MM.1S (cell line): ENCODE measurements around the gene PIMREG.

Experiments used
- DNase-seq: peaks from one replicate; pipeline ENCODE4 v3.0.0-alpha.2; 2015
- H2AFZ ChIP-seq: fragments of 300-600 bp; sonication (generic); 2 replicates; pipeline ENCODE4 v1.6.0; 2016; ENCODE audit warnings: antibody characterized with exemption, low read length
- H3F3A ChIP-seq: fragments of 300-600 bp; sonication (generic); 2 replicates; pipeline ENCODE4 v1.6.1; 2016; ENCODE audit warnings: mild to moderate bottlenecking, antibody characterized with exemption, low read length, moderate library complexity, mixed read lengths; ENCODE audit not compliant: insufficient read depth
- H3K27ac ChIP-seq: fragments of 300-600 bp; sonication (generic); 2 replicates; pipeline ENCODE4 v1.5.1; 2016; ENCODE audit warnings: mild to moderate bottlenecking, low read length
- H3K27me3 ChIP-seq: fragments of 300-600 bp; sonication (generic); replicated peaks from 2 replicates; pipeline ENCODE4 v1.6.0; 2016; ENCODE audit warnings: low read length; ENCODE audit not compliant: insufficient read depth
- H3K36me3 ChIP-seq: fragments of 300-600 bp; sonication (generic); replicated peaks from 2 replicates; pipeline ENCODE4 v1.6.1; 2016; ENCODE audit warnings: mild to moderate bottlenecking, low read length, mixed read lengths; ENCODE audit not compliant: insufficient read depth
- H3K4me1 ChIP-seq: fragments of 300-600 bp; sonication (generic); 2 replicates; pipeline ENCODE4 v1.6.1; 2016; ENCODE audit warnings: low read length, mixed read lengths
- H3K4me2 ChIP-seq: fragments of 300-600 bp; sonication (generic); 2 replicates; pipeline ENCODE4 v1.6.0; 2016; ENCODE audit warnings: low read depth, low read length
- H3K4me3 ChIP-seq: fragments of 300-600 bp; sonication (generic); 2 replicates; pipeline ENCODE4 v1.5.1; 2016; ENCODE audit warnings: low read length, mixed read lengths
- H3K79me2 ChIP-seq: fragments of 300-600 bp; sonication (generic); 2 replicates; pipeline ENCODE4 v1.6.1; 2016; ENCODE audit warnings: mixed run types, low read length, mixed read lengths
- H3K9ac ChIP-seq: fragments of 300-600 bp; sonication (generic); 2 replicates; pipeline ENCODE4 v1.6.1; 2016; ENCODE audit warnings: low read length, mixed read lengths
- H3K9me2 ChIP-seq: fragments of 300-600 bp; sonication (generic); replicated peaks from 2 replicates; pipeline ENCODE4 v1.6.1; 2016; ENCODE audit warnings: mild to moderate bottlenecking, low read length, mixed read lengths; ENCODE audit not compliant: insufficient read depth
- H3K9me3 ChIP-seq: fragments of 300-600 bp; sonication (generic); replicated peaks from 2 replicates; pipeline ENCODE4 v1.6.1; 2016; ENCODE audit warnings: mild to moderate bottlenecking, low read length, mixed read lengths; ENCODE audit not compliant: insufficient read depth
- H4K20me1 ChIP-seq: fragments of 300-600 bp; sonication (generic); 2 replicates; pipeline ENCODE4 v1.6.1; 2016; ENCODE audit warnings: mild to moderate bottlenecking, low read length, moderate library complexity, mixed read lengths; ENCODE audit not compliant: insufficient read depth
- EZH2 ChIP-seq: fragments of 300-600 bp; sonication (generic); optimal IDR thresholded peaks from 2 replicates; pipeline ENCODE3; 2017; ENCODE audit warnings: low read depth, mild to moderate bottlenecking, antibody characterized with exemption, low read length, mixed read lengths
- EZH2phosphoT487 ChIP-seq: fragments of 300-600 bp; sonication (generic); IDR thresholded peaks from 2 replicates; pipeline ENCODE4 v1.6.1; 2018; ENCODE audit warnings: antibody characterized with exemption, low read length
- TF ChIP-seq, protein P1 (sequence below): fragments of 300-600 bp; sonication (generic); IDR thresholded peaks from 2 replicates; pipeline ENCODE4 v1.5.1; 2016; ENCODE audit warnings: antibody characterized with exemption, low read length, mixed read lengths

PIMREG gene

DNA sequence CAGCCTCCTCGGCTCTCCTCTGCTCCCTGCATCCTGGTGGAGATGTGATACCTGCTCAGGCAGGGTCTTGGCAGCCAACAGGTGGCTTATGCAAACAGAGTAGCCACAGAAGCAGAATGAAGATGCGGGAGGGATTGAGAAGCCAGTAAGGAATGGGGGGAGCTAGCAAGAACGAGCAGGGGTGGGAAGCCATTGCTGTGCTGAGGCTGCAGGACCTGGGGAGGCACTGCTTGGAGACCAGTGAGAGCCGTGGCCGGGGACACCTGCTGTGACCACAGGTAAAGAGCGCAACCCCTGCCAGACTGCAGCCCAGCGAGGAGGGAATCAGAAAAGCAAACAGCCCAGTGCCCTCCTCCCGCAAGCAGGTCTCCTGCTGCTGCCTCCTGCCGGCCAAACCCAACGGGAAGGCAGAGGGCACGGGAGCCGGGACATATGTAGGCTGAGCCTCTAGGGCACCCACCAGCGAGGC is 24.0 kb upstream of the PIMREG start:
- no peaks in the 10 kb centered on the region for H3F3A ChIP-seq
- no peak overlapping the region for H3K27ac ChIP-seq
- DNase-seq = peak; percentile 31
- H3K9me2 ChIP-seq = no peaks in the 10 kb centered on the region
- no peaks in the 10 kb centered on the region for H3K36me3 ChIP-seq
- H3K27me3 ChIP-seq = peaks cover 18% of the 10 kb centered on the region
- no peak overlapping the region for H3K4me3 ChIP-seq
- no peak overlapping the region for H3K9ac ChIP-seq
- no peaks in the 10 kb centered on the region for H3K79me2 ChIP-seq
- H3K9me3 ChIP-seq = no peaks in the 10 kb centered on the region
- 0 out of 2 replicates have a peak, but pooled peaks cover 7% of the 10 kb centered on the region for H3K4me1 ChIP-seq
- no peaks in the 10 kb centered on the region for H4K20me1 ChIP-seq
- no peak overlapping the region for H2AFZ ChIP-seq
- H3K4me2 ChIP-seq = 0 out of 2 replicates have a peak overlapping the region, but pooled peaks have one; percentile 16
- TF ChIP-seq, protein P1, sequence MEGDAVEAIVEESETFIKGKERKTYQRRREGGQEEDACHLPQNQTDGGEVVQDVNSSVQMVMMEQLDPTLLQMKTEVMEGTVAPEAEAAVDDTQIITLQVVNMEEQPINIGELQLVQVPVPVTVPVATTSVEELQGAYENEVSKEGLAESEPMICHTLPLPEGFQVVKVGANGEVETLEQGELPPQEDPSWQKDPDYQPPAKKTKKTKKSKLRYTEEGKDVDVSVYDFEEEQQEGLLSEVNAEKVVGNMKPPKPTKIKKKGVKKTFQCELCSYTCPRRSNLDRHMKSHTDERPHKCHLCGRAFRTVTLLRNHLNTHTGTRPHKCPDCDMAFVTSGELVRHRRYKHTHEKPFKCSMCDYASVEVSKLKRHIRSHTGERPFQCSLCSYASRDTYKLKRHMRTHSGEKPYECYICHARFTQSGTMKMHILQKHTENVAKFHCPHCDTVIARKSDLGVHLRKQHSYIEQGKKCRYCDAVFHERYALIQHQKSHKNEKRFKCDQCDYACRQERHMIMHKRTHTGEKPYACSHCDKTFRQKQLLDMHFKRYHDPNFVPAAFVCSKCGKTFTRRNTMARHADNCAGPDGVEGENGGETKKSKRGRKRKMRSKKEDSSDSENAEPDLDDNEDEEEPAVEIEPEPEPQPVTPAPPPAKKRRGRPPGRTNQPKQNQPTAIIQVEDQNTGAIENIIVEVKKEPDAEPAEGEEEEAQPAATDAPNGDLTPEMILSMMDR = peak; percentile 54
- TF ChIP-seq EZH2 (no peak), EZH2phosphoT487 (no peak)

DNA sequence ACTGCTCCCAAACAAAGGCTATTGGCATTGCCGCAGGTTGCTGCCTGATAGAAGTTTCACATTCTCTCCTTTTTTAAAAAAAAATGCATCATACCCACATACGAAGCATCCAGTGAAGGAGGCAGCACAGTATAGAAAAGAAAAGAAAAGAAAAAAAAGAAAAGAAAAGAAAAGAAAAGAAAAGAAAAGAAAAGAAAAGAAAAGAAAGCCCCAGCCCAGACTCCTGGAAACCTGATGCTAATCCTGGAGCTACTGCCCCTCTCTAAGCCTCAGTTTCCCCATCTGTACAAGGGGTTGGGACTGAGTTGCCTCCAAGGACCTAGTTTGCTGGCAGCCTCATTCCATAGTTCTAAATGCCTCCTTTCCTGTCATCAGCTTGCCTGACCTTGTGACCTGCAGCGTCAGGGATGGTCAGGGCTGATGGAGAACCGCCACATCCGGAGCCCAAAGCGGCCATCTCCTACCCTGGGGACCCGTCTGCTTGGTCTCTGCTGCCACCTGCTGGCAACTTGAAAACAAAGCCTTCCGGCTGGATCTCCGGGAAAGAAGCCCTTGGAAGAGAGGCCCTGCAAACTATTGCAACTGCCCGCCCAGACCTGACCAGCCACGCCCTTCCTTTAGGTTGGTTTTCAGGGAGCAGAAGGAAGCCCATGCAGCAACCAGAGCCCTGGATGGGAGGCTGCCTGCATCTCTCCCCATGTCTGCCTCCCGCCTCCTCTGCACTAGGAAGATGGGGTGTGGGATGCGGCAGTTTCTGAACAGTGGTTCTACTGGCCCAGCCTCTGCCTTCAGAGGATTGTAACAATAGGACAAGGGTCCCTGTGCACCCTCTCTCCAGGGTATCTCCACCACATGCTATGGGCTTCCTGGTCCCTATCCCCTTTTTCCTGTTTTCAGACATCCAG is 22.3 kb upstream of the PIMREG start:
- Histone ChIP-seq H3K36me3 (no peaks in the 10 kb centered on the region), H2AFZ (no peak overlapping the region), H3K4me3 (no peak overlapping the region), H3F3A (peaks cover 2% of the 10 kb centered on the region), H3K4me1 (peaks cover 12% of the 10 kb centered on the region), H3K9me2 (no peaks in the 10 kb centered on the region), H3K27me3 (peaks cover 26% of the 10 kb centered on the region), H3K79me2 (no peaks in the 10 kb centered on the region), H3K4me2 (no peak overlapping the region), H3K9me3 (no peaks in the 10 kb centered on the region), H3K9ac (no peak overlapping the region), H4K20me1 (no peaks in the 10 kb centered on the region), H3K27ac (no peak overlapping the region)
- TF ChIP-seq, protein P1 = peak; percentile 84
- no peak for TF ChIP-seq EZH2phosphoT487
- TF ChIP-seq EZH2 = no peak
- peak; percentile 75 for DNase-seq

DNA sequence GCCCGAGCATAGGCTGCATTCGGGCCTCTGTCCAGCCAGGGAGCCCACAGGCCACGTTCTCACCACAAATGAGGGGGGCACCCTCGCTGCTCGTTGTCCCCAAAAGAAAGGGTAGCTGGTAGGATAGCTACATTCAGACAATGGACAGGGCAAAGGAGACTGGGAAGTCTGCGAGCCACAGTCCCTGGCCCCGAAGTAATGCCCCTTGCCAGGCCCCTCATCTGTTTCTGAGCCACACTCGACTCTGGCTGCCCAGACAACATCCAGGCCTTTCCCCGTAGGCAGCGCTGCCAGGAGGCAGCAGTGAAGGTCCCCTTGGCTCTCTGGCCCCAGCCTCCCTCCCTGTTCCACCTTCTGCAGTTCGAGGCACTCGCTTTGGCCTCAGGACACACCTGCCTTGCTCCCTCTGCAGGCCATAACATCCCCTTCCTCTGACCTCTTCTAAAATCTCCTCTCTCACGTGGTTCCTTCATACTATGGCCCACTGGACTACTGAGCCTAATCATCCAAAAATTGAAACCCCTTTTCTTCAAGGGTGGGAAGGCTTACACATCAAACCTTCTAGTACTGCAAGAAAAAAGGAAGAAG is 21.5 kb upstream of the PIMREG start:
- Histone ChIP-seq H3K27ac (no peak overlapping the region), H4K20me1 (no peaks in the 10 kb centered on the region), H3F3A (peaks cover 7% of the 10 kb centered on the region), H3K36me3 (no peaks in the 10 kb centered on the region), H3K4me3 (no peak overlapping the region), H3K4me1 (peaks cover 16% of the 10 kb centered on the region), H3K9me3 (no peaks in the 10 kb centered on the region), H2AFZ (no peak overlapping the region), H3K4me2 (no peak overlapping the region), H3K27me3 (peaks cover 26% of the 10 kb centered on the region), H3K79me2 (no peaks in the 10 kb centered on the region), H3K9me2 (no peaks in the 10 kb centered on the region), H3K9ac (no peak overlapping the region)
- TF ChIP-seq, protein P1 = no peak
- TF ChIP-seq EZH2 = no peak
- DNase-seq = no peak
